Lower leg skin (tissue), 4 donors: Measurements from ENCODE around the gene ZNF789. TPM values are rescaled to one million over a fixed set of nuclear protein-coding genes. Genes with fewer than 3 reads are reported as not detected.

ENCODE experiments used
- DNase-seq, 2 donors: peaks; one replicate each; pipeline ENCODE4 v3.0.0-alpha.2; 2019; ENCODE audit warnings: low spot score in 2 of 2
- H3K4me3 ChIP-seq: fragments of 200-600 bp; sonication (generic); 2 replicates; pipeline ENCODE4 v1.5.1; 2017; ENCODE audit warnings: mild to moderate bottlenecking, low read depth; ENCODE audit not compliant: poor library complexity, severe bottlenecking
- CTCF ChIP-seq, 3 donors: fragments of 450-650 bp; IDR thresholded peaks; one replicate each; pipeline ENCODE4 v1.5.1; 2016; ENCODE audit warnings: antibody characterized with exemption in 3 of 3, mild to moderate bottlenecking in 3 of 3, moderate library complexity in 2 of 3
- POLR2A ChIP-seq, 2 donors: fragments of 450-650 bp; IDR thresholded peaks; one replicate each; pipeline ENCODE4 v1.6.1; 2016 to 2017; ENCODE audit warnings: antibody characterized with exemption in 2 of 2, mild to moderate bottlenecking in 1 of 2, moderate library complexity in 1 of 2
- WGBS, 2 donors: methylation state at CpG; one replicate each; pipeline ENCODE4 v1.1.5; 2018; 5-methylcytosine and 5-hydroxymethylcytosine counted together
- intact Hi-C: fragments of 100-400 bp; cut with DNase I; formaldehyde crosslinking; loops from one replicate; pipeline ENCODE4 v1.15.0; 2023; ENCODE audit warnings: low total_unique reads
- total RNA-seq, 4 donors: library from RNA; depleted of rRNA; stranded (reverse); fragments of >200 nt; gene quantifications; one replicate each; pipeline ENCODE4 v1.1.0, GENCODE V29; 2016

ZNF789 gene
- total RNA-seq, 4 donors from 2014 or later = 1.9 to 5.3 (median 3.3) TPM

- intact Hi-C loops = no loop called here
- TF ChIP-seq POLR2A (IDR thresholded peaks at IDR 0.05) = no peak
- no peak for TF ChIP-seq CTCF (IDR thresholded peaks at IDR 0.05)
- no peak overlapping the region for H3K4me3 ChIP-seq
Observed at GRCh38 chr7:99456288-99456687, 16.4 kb upstream of the ZNF789 start.

GRCh38 chr7:99457050-99457649 is 15.5 kb upstream of the ZNF789 start:
- TF ChIP-seq CTCF (IDR thresholded peaks at IDR 0.05) = no peak
- no peak for TF ChIP-seq POLR2A (IDR thresholded peaks at IDR 0.05)
- no peak for DNase-seq
- intact Hi-C loops = no loop called here
- WGBS, 2 donors = 71 to 83% methylated on average over 6 of the region's 6 CpGs
- H3K4me3 ChIP-seq = no peak overlapping the region

More at GRCh38 chr7:99456288-99456687, 16.4 kb upstream of the ZNF789 start:
- 75 to 76% methylated on average over 13 of the region's 13 CpGs for WGBS, 2 donors
- DNase-seq = no peak

GRCh38 chr7:99457650-99458493 is 14.8 kb upstream of the ZNF789 start:
- DNase-seq = no peak
- WGBS, 2 donors = 84 to 85% methylated on average over 22 to 24 of the region's 26 CpGs
- intact Hi-C loops = no loop called here
- no peak for TF ChIP-seq CTCF (IDR thresholded peaks at IDR 0.05)
- TF ChIP-seq POLR2A (IDR thresholded peaks at IDR 0.05) = no peak
- H3K4me3 ChIP-seq = no peak overlapping the region

- intact Hi-C loops = no loop called here
- TF ChIP-seq CTCF (IDR thresholded peaks at IDR 0.05) (no peak), POLR2A (IDR thresholded peaks at IDR 0.05) (no peak)
- H3K4me3 ChIP-seq = no peak overlapping the region
- 84 to 88% methylated on average over 8 of the region's 8 CpGs for WGBS, 2 donors
- DNase-seq = no peak
Observed at GRCh38 chr7:99459087-99459486, 13.6 kb upstream of the ZNF789 start.

- intact Hi-C loops = no loop called here
- no peak for TF ChIP-seq CTCF (IDR thresholded peaks at IDR 0.05)
- no peak for TF ChIP-seq POLR2A (IDR thresholded peaks at IDR 0.05)
Observed at GRCh38 chr7:99460651-99461050, 12.0 kb upstream of the ZNF789 start.

More at GRCh38 chr7:99460651-99461050, 12.0 kb upstream of the ZNF789 start:
- WGBS, 2 donors = 63% methylated on average over 11 of the region's 11 CpGs
- no peak for DNase-seq
- H3K4me3 ChIP-seq = no peak overlapping the region
